K562 (cell line): ENCODE results near the gene ST6GAL1. TPM values are rescaled to one million over a fixed set of nuclear protein-coding genes. Genes with fewer than 3 reads are reported as not detected.

Experiments used
- CBX8 ChIP-seq: fragments of 200-600 bp; sonication (generic); IDR thresholded peaks from 2 replicates; pipeline ENCODE4 v1.6.1; 2012; ENCODE audit warnings: borderline replicate concordance, mixed run types, low read depth, mild to moderate bottlenecking, moderate library complexity, mixed read lengths, low read length, control low read depth, inconsistent platforms; ENCODE audit not compliant: poor library complexity, severe bottlenecking; ENCODE audit errors: extremely low read depth
- DDX20 ChIP-seq: fragments of 450-650 bp; IDR thresholded peaks from 2 replicates; pipeline ENCODE4 v1.6.1; 2016; ENCODE audit warnings: missing genetic modification characterization, low read depth, mild to moderate bottlenecking, missing compliant biosample characterization, moderate library complexity
- NCOA6 ChIP-seq: fragments of 450-650 bp; IDR thresholded peaks from 2 replicates; pipeline ENCODE4 v1.6.1; 2017; ENCODE audit warnings: mild to moderate bottlenecking
- POLR2A ChIP-seq: fragments of 450-650 bp; conservative IDR thresholded peaks from 2 replicates; pipeline ENCODE4 v1.6.1; 2016
- POLR2AphosphoS5 ChIP-seq: IDR thresholded peaks from 2 replicates; pipeline ENCODE4 v1.6.1; 2011; ENCODE audit warnings: mild to moderate bottlenecking, low read depth, low read length, moderate library complexity; ENCODE audit not compliant: control insufficient read depth, insufficient read depth
- POLR2B ChIP-seq: fragments of 450-650 bp; IDR thresholded peaks from 2 replicates; pipeline ENCODE4 v1.6.1; 2018; ENCODE audit warnings: low read depth; ENCODE audit not compliant: partially characterized antibody
- SRSF3 ChIP-seq: fragments of 200-400 bp; formaldehyde crosslinking; IDR thresholded peaks from 2 replicates; pipeline ENCODE4 v1.6.1; 2016; ENCODE audit warnings: mild to moderate bottlenecking, low read length, moderate library complexity; ENCODE audit not compliant: insufficient read depth
- TAL1 ChIP-seq: fragments of 450-650 bp; IDR thresholded peaks from 2 replicates; pipeline ENCODE4 v1.6.1; 2016; ENCODE audit warnings: mild to moderate bottlenecking
- TEAD4 ChIP-seq, 2 experiments: sonication (generic) in 1 of 2; formaldehyde crosslinking in 1 of 2; IDR thresholded peaks; 2 replicates each; pipeline versions ENCODE4 v1.6.1 to v1.8.0; 2012 to 2022; ENCODE audit warnings: borderline replicate concordance in 1 of 2, inconsistent platforms in 1 of 2, low read length in 1 of 2, mild to moderate bottlenecking in 1 of 2, missing genetic modification reagents in 1 of 2
- THRAP3 ChIP-seq: fragments of 450-650 bp; IDR thresholded peaks from 2 replicates; pipeline ENCODE4 v1.6.1; 2016; ENCODE audit warnings: mild to moderate bottlenecking, inconsistent platforms, borderline replicate concordance
- ZBTB49 ChIP-seq: sonication (generic); formaldehyde crosslinking; IDR thresholded peaks from 2 replicates; pipeline ENCODE4 v1.8.0; 2022; ENCODE audit warnings: missing genetic modification reagents, mild to moderate bottlenecking, borderline replicate concordance
- ZNF232 ChIP-seq: sonication (generic); formaldehyde crosslinking; IDR thresholded peaks from 2 replicates; pipeline ENCODE4 v1.8.0; 2022; ENCODE audit warnings: mild to moderate bottlenecking, missing genetic modification reagents
- ZNF253 ChIP-seq: fragments of 250-450 bp; sonication (Bioruptor Pico); conservative IDR thresholded peaks from 2 replicates; pipeline ENCODE4 v1.6.1; 2021; ENCODE audit warnings: mild to moderate bottlenecking
- ZNF354B ChIP-seq: fragments of 250-450 bp; sonication (Bioruptor Pico); IDR thresholded peaks from 2 replicates; pipeline ENCODE4 v1.4.0; 2020
- polyA plus RNA-seq, 8 experiments: library from polyadenylated mRNA; depleted of rRNA in 4 of 8; stranded (reverse) in 5 of 8; unstranded in 3 of 8; fragments of >200 nt; fragmentation: Nextera tagmentation in 2 of 8; fragmentation: Illumina TruSeq in 1 of 8; extraction: Ambion mirVana in 2 of 8; extraction: Trizol in 1 of 8; gene quantifications; 2 replicates each; pipeline versions ENCODE4 v1.2.1 to v1.2.3, GENCODE V29; 2011 to 2014; ENCODE audit warnings: inconsistent platforms in 1 of 8, missing spikeins in 1 of 8
- total RNA-seq, 7 experiments: library from RNA; depleted of rRNA in 6 of 7; stranded (reverse); fragments of >200 nt in 6 of 7; fragmentation: Illumina TruSeq in 2 of 7; extraction: Trizol in 2 of 7; gene quantifications; 2 replicates each; pipeline versions ENCODE4 v1.2.1 to v1.2.3, GENCODE V29; 2011 to 2021; ENCODE audit warnings: low replicate concordance in 1 of 7
- TF ChIP-seq, protein P1 (sequence below), 3 experiments: IDR thresholded peaks in 2 of 3; conservative IDR thresholded peaks in 1 of 3; 2 replicates each; pipeline ENCODE4 v1.5.1; 2011 to 2012; ENCODE audit warnings: low read length in 3 of 3, mild to moderate bottlenecking in 3 of 3, control low read depth in 2 of 3, improper control_type of control experiment in 1 of 3, inconsistent platforms in 1 of 3, low read depth in 1 of 3, mixed read lengths in 1 of 3, moderate library complexity in 1 of 3; ENCODE audit not compliant: insufficient read depth in 2 of 3
- TF ChIP-seq, protein P2 (sequence below): fragments of 450-650 bp; conservative IDR thresholded peaks from 2 replicates; pipeline ENCODE4 v1.6.1; 2016; ENCODE audit warnings: missing genetic modification characterization, low read depth, mild to moderate bottlenecking, missing compliant biosample characterization, moderate library complexity
- TF ChIP-seq, protein P3 (sequence below): fragments of 450-650 bp; formaldehyde crosslinking; IDR thresholded peaks from 2 replicates; pipeline ENCODE4 v1.4.0; 2020; ENCODE audit warnings: mild to moderate bottlenecking, mixed read lengths

ST6GAL1 gene
- total and polyA plus RNA-seq, 9 of the 15 experiments (the other 6 are each of a cell fraction or from before 2014, with no cell fraction given), result 31.9 to 145 (median 71.0) TPM

- TF ChIP-seq ZBTB49 (CRISPR knock-in tag) (no peak), THRAP3 (no peak), POLR2A (no peak), ZNF253 (CRISPR knock-in tag) (no peak), DDX20 (tag) (no peak), ZNF232 (CRISPR knock-in tag) (no peak), NCOA6 (no peak), POLR2AphosphoS5 (no peak), POLR2B (no peak), ZNF354B (CRISPR knock-in tag) (no peak), SRSF3 (no peak), CBX8 (no peak), TAL1 (peak; percentile 46; the same call in 1 of the 2 replicates), TEAD4 (IDR thresholded peaks at IDR 0.05; ENCODE audit: low read length) (peak; percentile 59), TEAD4 (CRISPR knock-in tag; IDR thresholded peaks at IDR 0.05; ENCODE audit: borderline replicate concordance) (no peak)
- TF ChIP-seq, protein P1, sequence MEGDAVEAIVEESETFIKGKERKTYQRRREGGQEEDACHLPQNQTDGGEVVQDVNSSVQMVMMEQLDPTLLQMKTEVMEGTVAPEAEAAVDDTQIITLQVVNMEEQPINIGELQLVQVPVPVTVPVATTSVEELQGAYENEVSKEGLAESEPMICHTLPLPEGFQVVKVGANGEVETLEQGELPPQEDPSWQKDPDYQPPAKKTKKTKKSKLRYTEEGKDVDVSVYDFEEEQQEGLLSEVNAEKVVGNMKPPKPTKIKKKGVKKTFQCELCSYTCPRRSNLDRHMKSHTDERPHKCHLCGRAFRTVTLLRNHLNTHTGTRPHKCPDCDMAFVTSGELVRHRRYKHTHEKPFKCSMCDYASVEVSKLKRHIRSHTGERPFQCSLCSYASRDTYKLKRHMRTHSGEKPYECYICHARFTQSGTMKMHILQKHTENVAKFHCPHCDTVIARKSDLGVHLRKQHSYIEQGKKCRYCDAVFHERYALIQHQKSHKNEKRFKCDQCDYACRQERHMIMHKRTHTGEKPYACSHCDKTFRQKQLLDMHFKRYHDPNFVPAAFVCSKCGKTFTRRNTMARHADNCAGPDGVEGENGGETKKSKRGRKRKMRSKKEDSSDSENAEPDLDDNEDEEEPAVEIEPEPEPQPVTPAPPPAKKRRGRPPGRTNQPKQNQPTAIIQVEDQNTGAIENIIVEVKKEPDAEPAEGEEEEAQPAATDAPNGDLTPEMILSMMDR (IDR thresholded peaks at IDR 0.05 in 2 of 3, conservative IDR thresholded peaks at IDR 0.05 in 1 of 3; ENCODE audit: insufficient read depth in 2 of 3, low read depth in 1 of 3, low read length in 3 of 3), result peak in 1 of 3 experiments; percentile 38; a peak in 2 of 6 replicates
- TF ChIP-seq, protein P2, sequence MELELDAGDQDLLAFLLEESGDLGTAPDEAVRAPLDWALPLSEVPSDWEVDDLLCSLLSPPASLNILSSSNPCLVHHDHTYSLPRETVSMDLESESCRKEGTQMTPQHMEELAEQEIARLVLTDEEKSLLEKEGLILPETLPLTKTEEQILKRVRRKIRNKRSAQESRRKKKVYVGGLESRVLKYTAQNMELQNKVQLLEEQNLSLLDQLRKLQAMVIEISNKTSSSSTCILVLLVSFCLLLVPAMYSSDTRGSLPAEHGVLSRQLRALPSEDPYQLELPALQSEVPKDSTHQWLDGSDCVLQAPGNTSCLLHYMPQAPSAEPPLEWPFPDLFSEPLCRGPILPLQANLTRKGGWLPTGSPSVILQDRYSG (tag), result no peak
- TF ChIP-seq, protein P3, sequence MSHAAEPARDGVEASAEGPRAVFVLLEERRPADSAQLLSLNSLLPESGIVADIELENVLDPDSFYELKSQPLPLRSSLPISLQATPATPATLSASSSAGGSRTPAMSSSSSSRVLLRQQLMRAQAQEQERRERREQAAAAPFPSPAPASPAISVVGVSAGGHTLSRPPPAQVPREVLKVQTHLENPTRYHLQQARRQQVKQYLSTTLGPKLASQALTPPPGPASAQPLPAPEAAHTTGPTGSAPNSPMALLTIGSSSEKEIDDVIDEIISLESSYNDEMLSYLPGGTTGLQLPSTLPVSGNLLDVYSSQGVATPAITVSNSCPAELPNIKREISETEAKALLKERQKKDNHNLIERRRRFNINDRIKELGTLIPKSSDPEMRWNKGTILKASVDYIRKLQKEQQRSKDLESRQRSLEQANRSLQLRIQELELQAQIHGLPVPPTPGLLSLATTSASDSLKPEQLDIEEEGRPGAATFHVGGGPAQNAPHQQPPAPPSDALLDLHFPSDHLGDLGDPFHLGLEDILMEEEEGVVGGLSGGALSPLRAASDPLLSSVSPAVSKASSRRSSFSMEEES, result no peak
Measured at GRCh38 chr3:187019542-187020072, 89.3 kb downstream of the ST6GAL1 start (continued).
